HG03103 (cell line): ENCODE data around the gene PAK6.

ENCODE experiments used
- ATAC-seq: cut with Tn5 transposase; IDR thresholded peaks from one replicate; pipeline ENCODE4 v1.9.1; 2021; ENCODE audit warnings: low read depth; ENCODE audit not compliant: unreplicated experiment

PAK6 gene

GRCh38 chr15:40275523-40275922, 36.7 kb downstream of the PAK6 start:
- ATAC-seq: no peak

- no peak for ATAC-seq
Measured at GRCh38 chr15:40275954-40276353, 37.1 kb downstream of the PAK6 start.

GRCh38 chr15:40276927-40277326, 38.1 kb downstream of the PAK6 start:
- ATAC-seq: no peak

GRCh38 chr15:40277471-40277870, 38.6 kb downstream of the PAK6 start:
- no peak for ATAC-seq

- ATAC-seq: no peak
Measured at GRCh38 chr15:40278026-40278425, 39.2 kb downstream of the PAK6 start.

GRCh38 chr15:40279437-40280141, 40.7 kb downstream of the PAK6 start:
- no peak for ATAC-seq

- ATAC-seq: no peak
Measured at GRCh38 chr15:40280260-40281056, 41.6 kb downstream of the PAK6 start.

GRCh38 chr15:40281057-40281800, 42.4 kb downstream of the PAK6 start:
- ATAC-seq: no peak

- no peak for ATAC-seq
Measured at GRCh38 chr15:40281801-40282146, 42.9 kb downstream of the PAK6 start.

GRCh38 chr15:40282147-40282868, 43.4 kb downstream of the PAK6 start:
- no peak for ATAC-seq

- no peak for ATAC-seq
Measured at GRCh38 chr15:40282869-40283614, 44.2 kb downstream of the PAK6 start, which contains the start of gene ANKRD63. ANKRD63 (minus strand) TSS chr15:40283064; CDS start chr15:40282586, 478 bp downstream.

- no peak for ATAC-seq
Measured at GRCh38 chr15:40283615-40284300, 44.9 kb downstream of the PAK6 start.

GRCh38 chr15:40285151-40285550, 46.3 kb downstream of the PAK6 start:
- no peak for ATAC-seq

- no peak for ATAC-seq
Measured at GRCh38 chr15:40285554-40286011, 46.7 kb downstream of the PAK6 start.

GRCh38 chr15:40286061-40286532, 47.2 kb downstream of the PAK6 start:
- ATAC-seq: no peak

- ATAC-seq: no peak
Measured at GRCh38 chr15:40286794-40287193, 47.9 kb downstream of the PAK6 start.

GRCh38 chr15:40287505-40287904, 48.6 kb downstream of the PAK6 start:
- no peak for ATAC-seq

GRCh38 chr15:40287968-40288367, 49.1 kb downstream of the PAK6 start:
- no peak for ATAC-seq

- no peak for ATAC-seq
Measured at GRCh38 chr15:40289140-40289775, 50.4 kb downstream of the PAK6 start.
